ENCODE measurements around the gene RAB38. TPM values are rescaled to one million over a fixed set of nuclear protein-coding genes. Genes with fewer than 3 reads are reported as not detected.

RAB38 gene
- total RNA-seq, 2 experiments from 2014 or later, result 0.28 to 0.44 TPM

GRCh38 chr11:88169471-88169870 lies 5.8 kb downstream of the RAB38 start:
- Histone ChIP-seq H3K4me3 (ENCODE audit: low read length) (no peak overlapping the region), H3K27ac (ENCODE audit: low read depth in 1 of 2, low read length in 2 of 2) (no peak overlapping the region), H3K4me1 (ENCODE audit: insufficient read depth, low read length) (peaks cover under 1% of the 10 kb centered on the region), H3K9me3 (ENCODE audit: control insufficient read depth in 1 of 2, insufficient read depth in 1 of 2, low read length in 2 of 2) (no peaks in the 10 kb centered on the region), H3K27me3 (ENCODE audit: control insufficient read depth in 1 of 2, insufficient read depth in 2 of 2, low read length in 2 of 2) (no peaks in the 10 kb centered on the region), H3K36me3 (ENCODE audit: insufficient read depth, low read length) (no peaks in the 10 kb centered on the region)
- DNase-seq (no peak), ATAC-seq (ENCODE audit: poor library complexity) (no peak)
- Mint-ChIP-seq H3K4me3 (no peak overlapping the region), H3K9me3 (no peaks in the 10 kb centered on the region), H3K27me3 (peaks cover 5% of the 10 kb centered on the region), H3K36me3 (ENCODE audit: low read depth) (no peaks in the 10 kb centered on the region), H3K4me1 (ENCODE audit: low read depth) (peaks cover 4% of the 10 kb centered on the region), H3K27ac (no peak overlapping the region)
- CTCF ChIA-PET, result no interaction called here
- TF ChIP-seq CTCF (IDR thresholded peaks at IDR 0.05), result no peak
- intact Hi-C loops (cut with DNase I, micrococcal nuclease), result loop anchor here in 1 of 2 experiments (5.0 kb wide), 1 partner anchor 373 kb away; no protein-coding TSS in a partner anchor
- POLR2A ChIA-PET, result no interaction called here

GRCh38 chr11:88167853-88168252 lies 7.4 kb downstream of the RAB38 start:
- no peak overlapping the region for H3K4me3 ChIP-seq (ENCODE audit: low read length)
- Mint-ChIP-seq H3K36me3 (ENCODE audit: low read depth) (no peaks in the 10 kb centered on the region), H3K9me3 (no peaks in the 10 kb centered on the region), H3K27me3 (no peaks in the 10 kb centered on the region), H3K27ac (no peak overlapping the region), H3K4me3 (no peak overlapping the region), H3K4me1 (ENCODE audit: low read depth) (no peaks in the 10 kb centered on the region)
- no peak overlapping the region for H3K27ac ChIP-seq (ENCODE audit: low read depth in 1 of 2, low read length in 2 of 2)
- intact Hi-C loops (cut with DNase I, micrococcal nuclease), result loop anchor here in 1 of 2 experiments (5.0 kb wide), 1 partner anchor 374 kb away; no protein-coding TSS in a partner anchor
- ATAC-seq (ENCODE audit: poor library complexity) (no peak), DNase-seq (no peak)
- ChIA-PET CTCF (no interaction called here), POLR2A (no interaction called here)
- H3K36me3 ChIP-seq (ENCODE audit: insufficient read depth, low read length), result no peaks in the 10 kb centered on the region
- H3K9me3 ChIP-seq (ENCODE audit: control insufficient read depth in 1 of 2, insufficient read depth in 1 of 2, low read length in 2 of 2), result no peaks in the 10 kb centered on the region
- H3K4me1 ChIP-seq (ENCODE audit: insufficient read depth, low read length), result no peaks in the 10 kb centered on the region
- TF ChIP-seq CTCF (IDR thresholded peaks at IDR 0.05), result no peak
- no peaks in the 10 kb centered on the region for H3K27me3 ChIP-seq (ENCODE audit: control insufficient read depth in 1 of 2, insufficient read depth in 2 of 2, low read length in 2 of 2)

- Histone ChIP-seq H3K4me3 (ENCODE audit: low read length) (no peak overlapping the region), H3K36me3 (ENCODE audit: insufficient read depth, low read length) (no peaks in the 10 kb centered on the region), H3K27me3 (ENCODE audit: control insufficient read depth in 1 of 2, insufficient read depth in 2 of 2, low read length in 2 of 2) (no peaks in the 10 kb centered on the region), H3K4me1 (ENCODE audit: insufficient read depth, low read length) (no peaks in the 10 kb centered on the region), H3K9me3 (ENCODE audit: control insufficient read depth in 1 of 2, insufficient read depth in 1 of 2, low read length in 2 of 2) (no peaks in the 10 kb centered on the region), H3K27ac (ENCODE audit: low read depth in 1 of 2, low read length in 2 of 2) (no peak overlapping the region)
- H3K36me3 Mint-ChIP-seq (ENCODE audit: low read depth), result no peaks in the 10 kb centered on the region
- TF ChIP-seq CTCF (IDR thresholded peaks at IDR 0.05), result no peak
- no peak overlapping the region for H3K27ac Mint-ChIP-seq
- POLR2A ChIA-PET, result no interaction called here
- H3K9me3 Mint-ChIP-seq, result peaks cover 4% of the 10 kb centered on the region
- no peak for DNase-seq
- no peak overlapping the region for H3K4me3 Mint-ChIP-seq
- intact Hi-C loops (cut with DNase I, micrococcal nuclease), result loop anchor here in 1 of 2 experiments (5.0 kb wide), 1 partner anchor 377 kb away; no protein-coding TSS in a partner anchor
- ATAC-seq (ENCODE audit: poor library complexity), result no peak
- CTCF ChIA-PET, result no interaction called here
- H3K27me3 Mint-ChIP-seq, result peaks cover 6% of the 10 kb centered on the region
- H3K4me1 Mint-ChIP-seq (ENCODE audit: low read depth), result no peaks in the 10 kb centered on the region
These were observed 10.2 kb downstream of the RAB38 start for GRCh38 chr11:88164806-88165585.
